NCI-H2227 (cell line): ENCODE results near the gene SYT5.
"Not testable (repeated sequence)": the region's sequence is repeated elsewhere in the genome, so short reads cannot be mapped to it uniquely, and the experiment has no call there.

Source experiments
- DNase-seq: peaks from one replicate; lab custom pipeline; 2025; ENCODE audit not compliant: unreplicated experiment; lab: John Stamatoyannopoulos, UW

Gene SYT5

GRCh38 chr19:55179606-55180484 is at the start of gene SYT5:
TSS of gene SYT5 (minus strand) at chr19:55180289. CDS start at chr19:55179041, 1,248 bp downstream.
- DNase-seq: peak; percentile 87

GRCh38 chr19:55229789-55230182 is 49.7 kb upstream of the SYT5 start:
- no peak for DNase-seq

- DNase-seq: no peak
Observed at GRCh38 chr19:55229145-55229788, 49.2 kb upstream of the SYT5 start.

- no peak for DNase-seq
Observed at GRCh38 chr19:55228403-55229031, 48.4 kb upstream of the SYT5 start, which contains the start of gene TMEM86B. TSS of gene TMEM86B (minus strand) at chr19:55228763. CDS start at chr19:55228741, 22 bp downstream.

- DNase-seq: no peak
Observed at GRCh38 chr19:55228015-55228391, 47.9 kb upstream of the SYT5 start.

GRCh38 chr19:55227241-55228014 is 47.3 kb upstream of the SYT5 start:
- no peak for DNase-seq

GRCh38 chr19:55226788-55227187 is 46.7 kb upstream of the SYT5 start:
- no peak for DNase-seq

GRCh38 chr19:55226273-55226672 is 46.2 kb upstream of the SYT5 start:
- no peak for DNase-seq

GRCh38 chr19:55225415-55225958 is 45.4 kb upstream of the SYT5 start:
- no peak for DNase-seq

GRCh38 chr19:55224679-55225414 is 44.8 kb upstream of the SYT5 start:
- not testable (repeated sequence) for DNase-seq

GRCh38 chr19:55224038-55224665 is 44.1 kb upstream of the SYT5 start:
- DNase-seq: no peak

- no peak for DNase-seq
Observed at GRCh38 chr19:55223291-55224037, 43.4 kb upstream of the SYT5 start.

GRCh38 chr19:55220525-55220924 is 40.4 kb upstream of the SYT5 start:
- no peak for DNase-seq

GRCh38 chr19:55216461-55217198 is 36.5 kb upstream of the SYT5 start:
- peak; percentile 99 for DNase-seq

GRCh38 chr19:55213547-55213946 is 33.5 kb upstream of the SYT5 start:
- DNase-seq: no peak

- no peak for DNase-seq
Observed at GRCh38 chr19:55212447-55212846, 32.4 kb upstream of the SYT5 start.

- DNase-seq: no peak
Observed at GRCh38 chr19:55209693-55210472, 29.8 kb upstream of the SYT5 start.
